OCI-LY1 (cell line): ENCODE results near the gene NASP.

Experiments used
- H2AFZ ChIP-seq: fragments of 200-600 bp; sonication (generic), shearing (Covaris generic); 2 replicates; pipeline ENCODE4 v1.6.0; 2014; ENCODE audit warnings: antibody characterized with exemption, mild to moderate bottlenecking, low read length
- H3F3A ChIP-seq: fragments of 200-600 bp; sonication (generic), shearing (Covaris generic); 2 replicates; pipeline ENCODE4 v1.6.0; 2014; ENCODE audit warnings: mild to moderate bottlenecking, antibody characterized with exemption, low read length, moderate library complexity; ENCODE audit not compliant: insufficient read depth
- H3K27ac ChIP-seq: fragments of 200-600 bp; sonication (generic); 2 replicates; pipeline ENCODE4 v1.5.1; 2014; ENCODE audit warnings: low read length, mixed run types, mild to moderate bottlenecking, low read depth; ENCODE audit not compliant: poor library complexity, severe bottlenecking
- H3K27me3 ChIP-seq: fragments of 200-600 bp; sonication (generic); 2 replicates; pipeline ENCODE4 v1.6.0; 2014; ENCODE audit warnings: antibody characterized with exemption, mild to moderate bottlenecking, low read length, moderate library complexity; ENCODE audit not compliant: insufficient read depth
- H3K36me3 ChIP-seq: fragments of 200-600 bp; sonication (generic); 2 replicates; pipeline ENCODE4 v1.6.1; 2014; ENCODE audit warnings: mild to moderate bottlenecking, antibody characterized with exemption, low read length, moderate library complexity, mixed read lengths; ENCODE audit not compliant: insufficient read depth
- H3K4me1 ChIP-seq: fragments of 200-600 bp; sonication (generic); 2 replicates; pipeline ENCODE4 v1.5.1; 2014; ENCODE audit warnings: mild to moderate bottlenecking, low read length, moderate library complexity; ENCODE audit not compliant: insufficient read depth, severe bottlenecking
- H3K4me2 ChIP-seq: fragments of 200-600 bp; sonication (generic), shearing (Covaris generic); 2 replicates; pipeline ENCODE4 v1.6.1; 2014; ENCODE audit warnings: low read length
- H3K4me3 ChIP-seq: fragments of 200-600 bp; sonication (generic); 2 replicates; pipeline ENCODE4 v1.5.1; 2014; ENCODE audit warnings: low read length, low read depth, mild to moderate bottlenecking, mixed read lengths; ENCODE audit not compliant: poor library complexity, severe bottlenecking
- H3K79me2 ChIP-seq: fragments of 200-600 bp; shearing (Covaris generic); 2 replicates; pipeline ENCODE4 v1.6.1; 2016; ENCODE audit warnings: mixed run types, low read length, mixed read lengths; ENCODE audit not compliant: insufficient read depth
- H3K9ac ChIP-seq: fragments of 200-600 bp; sonication (generic), shearing (Covaris generic); 2 replicates; pipeline ENCODE4 v1.6.1; 2014; ENCODE audit warnings: mild to moderate bottlenecking, low read length, mixed read lengths
- H3K9me2 ChIP-seq: fragments of 200-600 bp; sonication (generic), shearing (Covaris generic); 2 replicates; pipeline ENCODE4 v1.6.1; 2014; ENCODE audit warnings: low read depth, mild to moderate bottlenecking, low read length, mixed read lengths
- H3K9me3 ChIP-seq: fragments of 200-600 bp; shearing (Covaris generic); 2 replicates; pipeline ENCODE4 v1.6.1; 2014; ENCODE audit warnings: low read length, mixed read lengths
- H4K20me1 ChIP-seq: fragments of 200-600 bp; sonication (generic), shearing (Covaris generic); 2 replicates; pipeline ENCODE4 v1.6.0; 2016; ENCODE audit warnings: mild to moderate bottlenecking, low read length; ENCODE audit not compliant: insufficient read depth
- EZH2 ChIP-seq: fragments of 200-600 bp; sonication (generic), shearing (Covaris generic); IDR thresholded peaks from 2 replicates; pipeline ENCODE4 v1.8.0; 2017; ENCODE audit warnings: borderline replicate concordance, mixed run types, mild to moderate bottlenecking, antibody characterized with exemption, low read length, moderate library complexity, mixed read lengths
- TF ChIP-seq, protein P1 (sequence below): fragments of 200-600 bp; sonication (generic), shearing (Covaris generic); IDR thresholded peaks from 2 replicates; pipeline ENCODE4 v1.5.1; 2017; ENCODE audit warnings: mild to moderate bottlenecking, antibody characterized with exemption, low read length, moderate library complexity, mixed read lengths

The NASP gene

DNA sequence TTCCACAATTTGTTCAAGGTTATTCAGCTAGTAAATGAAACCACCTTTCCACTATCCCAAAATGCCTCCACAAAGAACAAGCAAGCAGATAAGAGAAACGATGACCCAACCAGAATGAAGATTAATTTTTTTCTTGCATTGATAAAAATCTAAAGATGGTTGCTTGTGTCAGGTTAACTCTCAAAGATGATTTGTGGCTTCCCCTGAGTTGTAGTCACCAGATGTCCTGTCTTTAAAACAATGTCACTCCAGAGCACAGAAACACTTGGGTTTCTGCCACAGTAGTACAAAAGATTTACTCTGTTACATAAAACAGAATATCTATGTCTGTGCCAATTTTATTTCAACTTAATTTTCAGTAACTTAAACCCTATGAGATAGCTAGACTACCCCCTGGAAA lies 51.4 kb downstream of the NASP start:
- TF ChIP-seq EZH2, result no peak
- TF ChIP-seq, protein P1, sequence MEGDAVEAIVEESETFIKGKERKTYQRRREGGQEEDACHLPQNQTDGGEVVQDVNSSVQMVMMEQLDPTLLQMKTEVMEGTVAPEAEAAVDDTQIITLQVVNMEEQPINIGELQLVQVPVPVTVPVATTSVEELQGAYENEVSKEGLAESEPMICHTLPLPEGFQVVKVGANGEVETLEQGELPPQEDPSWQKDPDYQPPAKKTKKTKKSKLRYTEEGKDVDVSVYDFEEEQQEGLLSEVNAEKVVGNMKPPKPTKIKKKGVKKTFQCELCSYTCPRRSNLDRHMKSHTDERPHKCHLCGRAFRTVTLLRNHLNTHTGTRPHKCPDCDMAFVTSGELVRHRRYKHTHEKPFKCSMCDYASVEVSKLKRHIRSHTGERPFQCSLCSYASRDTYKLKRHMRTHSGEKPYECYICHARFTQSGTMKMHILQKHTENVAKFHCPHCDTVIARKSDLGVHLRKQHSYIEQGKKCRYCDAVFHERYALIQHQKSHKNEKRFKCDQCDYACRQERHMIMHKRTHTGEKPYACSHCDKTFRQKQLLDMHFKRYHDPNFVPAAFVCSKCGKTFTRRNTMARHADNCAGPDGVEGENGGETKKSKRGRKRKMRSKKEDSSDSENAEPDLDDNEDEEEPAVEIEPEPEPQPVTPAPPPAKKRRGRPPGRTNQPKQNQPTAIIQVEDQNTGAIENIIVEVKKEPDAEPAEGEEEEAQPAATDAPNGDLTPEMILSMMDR, result no peak
- Histone ChIP-seq H3K27ac (no peak overlapping the region), H3K4me3 (no peak overlapping the region), H3K79me2 (no peaks in the 10 kb centered on the region), H3K4me1 (no peaks in the 10 kb centered on the region), H3K9ac (no peak overlapping the region), H3K4me2 (no peak overlapping the region), H2AFZ (no peak overlapping the region), H3F3A (no peaks in the 10 kb centered on the region), H3K9me2 (no peaks in the 10 kb centered on the region), H3K27me3 (no peaks in the 10 kb centered on the region), H3K36me3 (peaks cover 98% of the 10 kb centered on the region), H3K9me3 (no peaks in the 10 kb centered on the region), H4K20me1 (no peaks in the 10 kb centered on the region)

DNA sequence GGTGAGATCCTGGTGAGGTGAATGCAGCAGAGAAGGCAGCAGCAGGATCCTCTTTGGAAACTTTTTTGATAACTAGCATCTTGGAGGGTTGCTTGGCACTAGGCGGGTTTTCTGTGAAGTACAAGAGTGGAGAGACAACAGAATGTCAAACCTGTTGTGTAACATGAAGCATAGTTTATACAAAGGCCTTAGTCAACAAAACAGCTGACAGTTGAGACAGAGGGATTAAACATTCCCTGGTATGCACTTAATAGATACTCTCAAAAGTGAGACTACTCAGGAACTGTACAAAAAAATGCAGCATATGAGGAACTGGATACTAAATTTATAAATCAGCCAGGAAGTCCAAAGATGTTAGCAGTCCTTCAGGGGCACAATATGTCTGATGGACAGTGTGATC lies 56.5 kb downstream of the NASP start:
- Histone ChIP-seq H3K4me1 (peaks cover 11% of the 10 kb centered on the region), H3K27me3 (no peaks in the 10 kb centered on the region), H3K9me2 (no peaks in the 10 kb centered on the region), H3K9me3 (no peaks in the 10 kb centered on the region), H3K4me2 (no peak overlapping the region), H3K9ac (no peak overlapping the region), H3K27ac (no peak overlapping the region), H3K79me2 (no peaks in the 10 kb centered on the region; the same call in none of the 2 replicates), H3F3A (no peaks in the 10 kb centered on the region), H3K4me3 (no peak overlapping the region), H2AFZ (no peak overlapping the region), H4K20me1 (no peaks in the 10 kb centered on the region), H3K36me3 (peaks cover 90% of the 10 kb centered on the region)
- TF ChIP-seq, protein P1, result no peak
- no peak for TF ChIP-seq EZH2

DNA sequence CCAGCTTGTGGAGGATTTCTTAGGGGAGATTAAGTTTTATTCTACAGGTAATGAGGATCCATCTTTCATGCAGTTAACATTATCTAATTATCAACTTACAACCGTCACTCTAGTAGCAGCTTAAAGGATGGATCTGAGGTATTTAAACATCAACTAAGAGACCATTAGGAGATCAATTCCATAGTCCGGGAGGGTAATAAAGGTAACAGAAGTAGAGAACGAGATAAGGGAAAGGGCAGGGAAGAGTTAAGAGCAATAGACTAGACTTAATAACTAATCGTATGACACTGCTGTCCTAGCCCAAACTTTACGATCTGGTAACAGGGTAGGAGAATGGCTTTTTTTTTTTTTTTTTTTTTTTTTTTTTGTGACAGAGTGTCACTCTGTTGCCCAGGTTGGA lies 59.5 kb downstream of the NASP start:
- no peak overlapping the region for H3K27ac ChIP-seq
- no peak overlapping the region for H3K9ac ChIP-seq
- no peaks in the 10 kb centered on the region for H4K20me1 ChIP-seq
- peaks cover 82% of the 10 kb centered on the region for H3K36me3 ChIP-seq
- H3K79me2 ChIP-seq, result no peaks in the 10 kb centered on the region; the same call in none of the 2 replicates
- H3K9me3 ChIP-seq, result no peaks in the 10 kb centered on the region
- TF ChIP-seq, protein P1, result no peak
- TF ChIP-seq EZH2, result no peak
- H3K27me3 ChIP-seq, result no peaks in the 10 kb centered on the region
- no peaks in the 10 kb centered on the region for H3F3A ChIP-seq
- H3K4me1 ChIP-seq, result peaks cover 20% of the 10 kb centered on the region
- no peaks in the 10 kb centered on the region for H3K9me2 ChIP-seq
- no peak overlapping the region for H2AFZ ChIP-seq
- H3K4me3 ChIP-seq, result no peak overlapping the region
- no peak overlapping the region for H3K4me2 ChIP-seq
